ENCODE measurements around the gene DSCAM. TPM values are rescaled to one million over a fixed set of nuclear protein-coding genes. Genes with fewer than 3 reads are reported as not detected.

The DSCAM gene
- total RNA-seq, 2 donors from 2014 or later = not detected

DNA sequence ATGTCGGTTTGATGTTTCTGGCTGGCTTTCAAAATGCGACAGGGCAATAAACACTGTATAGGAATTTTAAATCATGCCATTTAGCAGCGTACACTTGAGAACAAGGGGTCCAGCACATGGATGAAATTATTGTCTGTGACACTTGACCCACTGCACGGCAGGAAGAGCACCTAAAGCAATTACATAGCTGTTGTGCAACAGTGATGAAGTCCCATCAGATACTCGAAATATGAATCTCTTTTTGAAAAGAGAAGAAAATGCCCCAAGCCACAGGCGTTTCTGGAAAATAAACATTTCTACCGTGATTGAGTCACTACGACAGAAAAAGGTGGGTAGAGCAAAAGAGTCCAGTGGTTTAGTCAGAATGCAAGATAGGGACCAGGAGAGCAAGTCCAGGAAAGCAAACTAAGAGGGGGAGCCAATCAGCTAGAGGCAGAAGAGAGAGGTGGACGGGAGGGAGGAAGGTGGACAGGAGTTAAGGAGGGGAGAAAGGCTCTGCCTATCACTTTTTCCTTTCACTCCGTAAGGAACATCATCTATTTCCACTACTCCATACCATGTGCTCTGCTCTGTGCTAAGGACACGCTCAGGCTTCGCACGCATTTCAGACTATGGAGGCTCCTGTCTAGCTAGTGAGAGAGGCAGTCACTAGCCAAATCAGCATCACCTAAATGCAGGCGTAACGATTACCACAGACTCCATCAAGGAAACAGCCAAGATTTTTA, 6.4 kb downstream of the DSCAM start:
- intact Hi-C loops (cut with DNase I) = loop anchor here in 1 of 2 donors (10.0 kb wide), 1 partner anchor 376 kb away; no protein-coding TSS in a partner anchor
- DNase-seq = no peak
- no peak for ATAC-seq

- no peak for ATAC-seq
- intact Hi-C loops (cut with DNase I) = no loop called here
Observed at GRCh38 chr21:40839521-40839920, 7.4 kb downstream of the DSCAM start.

DNA sequence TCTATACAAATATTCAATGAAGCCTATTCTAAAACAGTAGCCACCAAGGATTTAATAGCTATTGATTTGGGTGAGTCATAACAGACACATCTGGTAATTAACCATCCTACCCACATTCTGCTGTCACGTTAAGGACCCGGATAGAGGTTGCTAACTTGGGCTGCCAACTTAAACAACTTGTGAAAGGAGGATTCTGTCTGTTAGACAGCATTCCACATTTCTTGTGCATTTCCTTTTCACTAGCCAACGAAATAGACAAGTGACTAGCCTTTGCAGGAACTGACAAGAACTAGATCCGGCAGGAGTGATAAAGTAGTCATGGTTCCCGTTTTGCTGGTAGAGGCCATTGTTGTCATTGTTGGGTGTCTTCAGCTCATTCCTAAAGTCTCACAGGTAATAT, 9.5 kb downstream of the DSCAM start:
- intact Hi-C loops (cut with DNase I) = no loop called here
- ATAC-seq (no peak), DNase-seq (no peak)

More at GRCh38 chr21:40839521-40839920, 7.4 kb downstream of the DSCAM start:
- DNase-seq = no peak

DNA sequence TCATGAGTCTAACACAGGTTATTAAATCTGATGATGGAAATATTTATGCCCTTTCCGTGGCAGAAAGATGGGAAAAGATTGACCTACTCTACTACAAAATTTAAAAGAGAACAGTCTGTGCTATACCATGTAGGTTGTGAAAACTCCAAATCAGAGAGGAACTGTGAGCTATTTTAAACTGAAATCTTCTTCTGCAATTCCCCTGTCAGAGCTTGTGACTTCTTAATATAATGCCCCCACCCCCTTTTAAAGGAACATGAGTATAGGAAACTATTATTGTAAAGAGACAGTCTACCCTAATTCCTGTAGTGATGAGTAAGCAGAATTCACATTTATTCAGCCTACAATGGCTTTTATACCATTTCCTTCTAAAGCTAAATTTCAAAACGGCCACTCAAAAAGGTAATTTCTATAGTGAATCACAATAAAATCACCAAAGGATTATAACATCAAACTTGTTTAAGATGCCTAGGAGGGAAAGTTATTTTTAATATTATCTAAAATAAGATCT, 11.7 kb downstream of the DSCAM start:
- intact Hi-C loops (cut with DNase I) = no loop called here
- no peak for ATAC-seq
- no peak for DNase-seq

DNA sequence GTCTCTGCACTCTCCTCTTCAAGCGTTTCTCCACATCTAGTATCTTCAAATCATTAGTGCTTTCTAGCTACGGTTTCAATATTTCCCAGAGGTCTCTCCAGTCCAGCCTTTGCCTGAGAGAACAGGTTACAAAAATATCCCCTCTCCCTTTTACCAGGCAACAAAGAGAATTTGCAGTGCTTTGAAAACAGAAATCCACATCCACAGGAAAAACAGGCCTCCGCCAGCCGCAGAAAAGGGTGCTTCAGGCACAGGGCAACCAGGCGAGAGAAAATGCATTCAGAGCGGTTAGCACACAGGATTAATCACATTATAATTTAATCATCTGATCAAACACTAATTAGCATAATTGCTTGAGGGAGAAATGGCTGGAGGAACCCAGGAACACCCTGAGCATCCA, 13.8 kb downstream of the DSCAM start:
- DNase-seq (no peak), ATAC-seq (no peak)
- intact Hi-C loops (cut with DNase I) = no loop called here

- DNase-seq (no peak), ATAC-seq (no peak)
- intact Hi-C loops (cut with DNase I) = no loop called here
Observed at GRCh38 chr21:40832316-40832715, 14.6 kb downstream of the DSCAM start.

- intact Hi-C loops (cut with DNase I) = no loop called here
- no peak for ATAC-seq
Observed at GRCh38 chr21:40830836-40831235, 16.1 kb downstream of the DSCAM start.

DNA sequence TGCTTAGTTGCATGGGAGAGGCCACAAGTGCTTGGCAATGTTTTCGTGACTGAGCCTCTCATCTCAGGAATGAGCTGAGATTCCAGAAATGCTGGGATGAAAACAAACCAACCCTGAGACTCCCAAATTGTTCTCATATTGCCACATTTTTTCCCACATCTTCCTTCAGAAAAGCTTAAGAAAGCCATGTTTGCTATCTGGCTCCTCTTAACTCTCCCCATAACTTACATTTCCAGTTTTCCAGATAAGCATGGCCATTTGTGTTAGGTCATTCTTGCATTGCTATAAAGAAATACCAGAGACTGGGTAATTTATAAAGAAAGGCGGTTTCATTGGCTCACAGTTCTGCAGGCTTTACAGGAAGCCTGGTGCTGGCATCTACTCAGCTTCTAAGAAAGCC, 17.2 kb downstream of the DSCAM start:
- ATAC-seq (no peak), DNase-seq (no peak)
- intact Hi-C loops (cut with DNase I) = no loop called here

More at GRCh38 chr21:40830836-40831235, 16.1 kb downstream of the DSCAM start:
- no peak for DNase-seq

GRCh38 chr21:40829308-40829707, 17.6 kb downstream of the DSCAM start:
- DNase-seq = no peak
- intact Hi-C loops (cut with DNase I) = no loop called here
- no peak for ATAC-seq

- intact Hi-C loops (cut with DNase I) = no loop called here
- ATAC-seq (no peak), DNase-seq (no peak)
Observed at GRCh38 chr21:40827509-40827908, 19.4 kb downstream of the DSCAM start.

DNA sequence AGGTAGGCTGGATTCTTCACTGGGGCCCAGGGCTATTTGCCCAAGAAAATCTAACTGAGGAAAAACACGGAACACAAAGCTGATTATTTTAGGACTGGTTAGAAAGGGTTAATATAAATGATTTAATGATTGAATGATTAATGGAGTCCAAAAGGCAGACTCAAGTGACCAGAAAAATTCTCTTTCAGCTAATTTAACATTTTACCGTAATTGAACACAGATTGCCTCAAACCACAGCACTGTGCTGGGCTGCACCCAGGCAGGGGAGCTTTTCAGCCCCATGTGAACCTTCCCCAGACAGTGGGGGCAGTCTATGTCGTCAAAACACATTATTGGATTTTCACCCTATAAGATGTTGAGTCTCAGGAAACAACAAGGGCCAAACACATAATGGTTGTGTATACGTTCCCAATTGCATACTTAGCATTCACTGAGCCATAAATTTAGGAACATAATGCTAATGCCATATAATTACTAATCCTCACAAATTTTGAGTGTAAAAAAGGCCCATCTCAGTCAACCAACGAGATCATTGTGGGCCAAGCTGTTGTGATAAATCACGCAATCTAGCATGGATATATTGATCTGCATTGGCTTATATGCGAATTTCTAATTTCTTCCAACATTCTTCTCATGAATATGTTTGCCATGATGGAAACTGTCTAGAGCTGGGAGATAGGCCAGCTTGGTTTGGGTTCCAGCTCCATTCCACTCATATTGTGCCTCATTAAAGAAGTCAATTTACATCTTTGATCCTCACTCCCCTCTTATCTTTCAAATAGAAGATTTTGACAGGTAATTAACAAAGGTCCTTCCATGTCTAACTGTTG, 27.7 kb downstream of the DSCAM start:
- intact Hi-C loops (cut with DNase I) = no loop called here
- DNase-seq (no peak), ATAC-seq (no peak)

- ATAC-seq = no peak
- intact Hi-C loops (cut with DNase I) = no loop called here
- DNase-seq = no peak
Observed at GRCh38 chr21:40813918-40814317, 33.0 kb downstream of the DSCAM start.

DNA sequence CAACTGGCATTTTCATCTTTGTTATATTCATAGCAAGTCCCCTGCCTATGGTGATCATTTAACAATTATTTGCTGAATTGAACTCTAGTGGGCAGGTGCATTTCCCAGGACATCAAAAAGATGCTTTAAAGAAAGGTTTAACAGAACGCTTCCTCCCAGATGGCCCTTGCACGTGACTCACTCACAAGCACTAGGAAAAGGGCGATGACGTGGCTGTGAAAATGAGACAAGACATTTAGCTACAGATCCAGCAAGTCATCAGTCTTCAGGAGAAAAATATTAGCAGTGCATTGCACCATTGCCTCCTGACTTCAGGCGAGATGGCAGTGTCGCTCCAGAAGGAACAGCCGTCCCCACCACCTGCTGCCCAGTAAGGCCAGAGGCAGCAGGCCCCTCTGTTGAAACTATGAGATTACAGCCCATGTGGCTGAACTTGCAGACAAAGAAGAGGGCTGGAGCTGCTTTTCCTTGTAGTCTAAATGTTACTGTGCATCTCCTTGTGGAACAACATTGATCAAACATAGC, 37.2 kb downstream of the DSCAM start:
- intact Hi-C loops (cut with DNase I) = no loop called here
- no peak for ATAC-seq
- no peak for DNase-seq

DNA sequence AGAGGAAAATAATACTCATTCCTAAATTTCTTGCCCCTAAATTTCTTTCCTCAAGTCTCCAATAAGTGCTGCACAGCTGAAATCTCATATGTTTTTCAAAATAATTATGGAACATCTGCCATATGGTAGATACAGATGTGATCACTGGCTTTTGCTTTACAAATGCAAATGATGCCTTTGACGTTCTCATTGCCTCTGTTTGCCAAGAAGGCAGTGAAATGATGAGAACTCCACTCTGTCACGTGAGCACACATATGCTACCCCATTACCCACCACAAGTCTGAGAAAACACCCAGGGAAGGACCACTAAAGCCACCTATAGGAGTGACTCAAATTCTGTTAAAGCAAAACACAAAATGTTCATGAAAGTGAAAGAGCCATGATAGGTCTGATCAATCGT, 43.9 kb downstream of the DSCAM start:
- intact Hi-C loops (cut with DNase I) = no loop called here
- no peak for ATAC-seq
- DNase-seq = no peak

DNA sequence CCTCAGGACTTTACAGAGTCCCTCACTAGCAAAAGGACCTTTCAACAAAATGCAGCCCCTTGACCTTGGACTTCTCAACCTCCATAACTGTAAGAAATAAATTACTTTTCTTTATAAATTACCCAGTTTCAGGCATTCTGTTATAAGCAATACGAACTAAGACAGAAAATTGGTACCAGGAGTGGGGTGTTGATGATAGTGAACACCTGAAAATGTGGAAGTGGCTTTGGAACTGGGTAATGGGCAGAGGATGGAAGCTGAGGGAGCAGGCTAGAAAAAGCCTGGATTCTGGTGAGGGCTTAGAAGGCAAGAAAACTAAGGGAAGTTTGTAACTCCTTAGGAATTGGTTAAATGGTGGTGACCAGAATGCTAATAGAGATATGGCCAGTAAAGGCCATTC, 46.8 kb downstream of the DSCAM start:
- ATAC-seq (no peak), DNase-seq (no peak)
- intact Hi-C loops (cut with DNase I) = no loop called here

DNA sequence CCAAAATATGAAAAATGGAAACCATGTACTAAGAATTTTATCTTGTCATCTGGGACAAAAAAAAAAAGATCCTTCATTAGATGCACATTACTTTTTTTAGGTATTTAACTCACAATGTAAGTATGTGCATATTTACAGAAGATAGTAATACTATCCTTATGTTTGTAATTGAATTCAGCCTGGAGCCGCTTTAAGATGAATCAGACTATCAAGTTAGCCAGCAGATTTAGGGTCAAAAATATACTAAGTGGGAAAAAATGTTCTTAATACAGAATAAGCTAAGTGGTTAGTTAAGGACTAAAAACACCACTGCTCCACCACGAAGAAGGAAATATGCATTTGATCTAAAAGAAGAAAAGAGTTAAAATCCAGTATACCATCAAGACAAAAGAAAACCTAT, 49.1 kb downstream of the DSCAM start:
- DNase-seq = no peak
- intact Hi-C loops (cut with DNase I) = no loop called here
- no peak for ATAC-seq

DNA sequence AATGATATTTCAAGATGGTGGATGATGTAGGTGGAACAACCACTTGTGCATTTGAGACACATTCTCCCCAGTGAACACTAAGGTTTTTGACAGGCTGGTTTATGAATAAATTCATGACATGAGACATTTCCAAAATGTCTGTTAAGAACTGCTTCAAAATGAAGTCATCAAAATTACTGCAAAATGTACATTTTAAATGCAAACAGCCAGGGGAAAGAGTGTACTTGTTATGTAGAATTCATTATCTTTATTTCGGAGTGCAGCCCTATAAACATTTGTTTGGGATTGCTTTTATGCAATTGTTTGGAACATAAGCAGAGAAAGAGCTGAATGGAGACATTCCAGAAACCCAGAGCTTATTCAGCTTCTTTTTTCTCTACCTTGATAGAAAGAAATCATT, 49.5 kb downstream of the DSCAM start:
- intact Hi-C loops (cut with DNase I) = no loop called here
- no peak for DNase-seq
- no peak for ATAC-seq

DNA sequence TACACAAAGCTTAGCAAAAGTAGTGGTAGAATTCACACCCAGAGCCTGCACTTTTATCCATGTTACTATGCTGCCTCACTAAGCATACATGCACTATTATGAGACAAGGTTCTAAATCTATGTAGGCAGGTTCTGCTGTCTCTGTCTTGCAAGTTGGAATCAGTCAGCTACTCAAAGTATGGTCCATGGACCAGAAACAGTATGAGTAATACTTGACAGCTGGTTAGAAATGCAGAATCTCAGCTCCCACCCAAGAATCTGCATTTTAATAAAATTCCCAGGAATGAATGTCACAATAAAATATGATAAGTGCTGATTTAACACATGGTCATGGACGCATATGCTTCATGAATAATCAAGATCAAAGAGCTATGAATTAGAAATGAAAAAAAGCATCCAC, 50.5 kb downstream of the DSCAM start:
- DNase-seq (no peak), ATAC-seq (no peak)
- intact Hi-C loops (cut with DNase I) = no loop called here

DNA sequence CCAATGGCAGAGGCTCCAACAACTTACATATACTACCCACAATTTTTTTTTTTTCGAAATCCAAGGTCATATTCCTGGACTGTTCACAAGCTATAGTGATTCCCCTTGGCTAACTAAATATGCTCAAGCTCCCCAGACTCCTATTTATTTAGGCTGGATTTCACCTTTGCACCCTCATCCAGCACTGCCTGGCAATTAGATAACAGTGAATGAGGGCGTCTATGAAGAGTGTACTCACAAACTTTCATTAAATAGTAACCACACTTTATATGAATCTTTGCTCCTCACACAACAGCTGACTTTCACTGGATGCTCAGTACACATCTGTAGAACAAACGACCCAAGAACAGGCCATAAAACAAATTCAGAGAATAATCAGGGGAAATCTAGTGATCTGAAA, 51.6 kb downstream of the DSCAM start:
- DNase-seq = no peak
- no peak for ATAC-seq
- intact Hi-C loops (cut with DNase I) = no loop called here

DNA sequence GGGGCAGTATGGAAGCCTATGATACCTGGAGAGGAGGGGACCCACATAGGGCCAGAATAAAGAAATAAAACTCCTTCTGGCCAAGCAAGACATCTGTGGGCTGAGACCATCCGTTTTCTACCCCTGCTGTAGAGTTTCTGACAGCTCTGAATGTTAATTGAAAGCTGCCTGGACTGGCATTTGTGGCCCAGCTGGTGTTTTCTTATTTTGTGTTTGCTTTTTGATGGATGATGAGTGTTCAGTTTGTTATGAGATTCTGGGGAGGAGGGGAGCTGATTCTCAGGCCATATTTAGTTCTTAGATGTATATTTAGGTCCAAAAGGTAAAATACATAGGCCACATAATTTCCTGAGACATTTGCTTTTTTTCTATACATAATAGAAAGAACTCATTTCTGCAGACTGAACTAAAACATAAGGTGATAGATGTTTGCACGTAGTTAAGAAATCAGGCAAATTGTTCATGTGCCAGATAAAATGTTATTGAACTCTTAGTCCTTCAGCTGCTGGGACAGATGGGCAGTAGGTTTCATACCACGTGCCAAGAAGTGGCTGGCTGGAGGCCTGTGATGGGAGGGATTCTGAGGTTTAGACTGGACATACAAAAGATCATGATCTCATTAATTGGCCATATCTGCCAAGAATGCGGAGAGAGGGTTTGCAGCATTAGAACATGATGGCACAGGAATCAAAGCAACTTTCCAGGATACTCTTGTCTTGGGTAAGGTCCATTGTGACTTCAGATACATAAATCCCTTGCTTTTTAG, 54.1 kb downstream of the DSCAM start:
- intact Hi-C loops (cut with DNase I) = no loop called here
- ATAC-seq (no peak), DNase-seq (no peak)

All from left cardiac atrium (tissue), 4 donors.